Endothelial cell of coronary artery (primary cell): ENCODE data around the gene CNIH4. TPM values are rescaled to one million over a fixed set of nuclear protein-coding genes. Genes with fewer than 3 reads are reported as not detected.

Source experiments
- total RNA-seq: library from RNA; depleted of rRNA; stranded (reverse); fragments of >200 nt; gene quantifications from 2 replicates; pipeline ENCODE4 v1.2.3, GENCODE V29; 2014

The CNIH4 gene
- total RNA-seq: 119 and 122 TPM in 2 replicates

DNA sequence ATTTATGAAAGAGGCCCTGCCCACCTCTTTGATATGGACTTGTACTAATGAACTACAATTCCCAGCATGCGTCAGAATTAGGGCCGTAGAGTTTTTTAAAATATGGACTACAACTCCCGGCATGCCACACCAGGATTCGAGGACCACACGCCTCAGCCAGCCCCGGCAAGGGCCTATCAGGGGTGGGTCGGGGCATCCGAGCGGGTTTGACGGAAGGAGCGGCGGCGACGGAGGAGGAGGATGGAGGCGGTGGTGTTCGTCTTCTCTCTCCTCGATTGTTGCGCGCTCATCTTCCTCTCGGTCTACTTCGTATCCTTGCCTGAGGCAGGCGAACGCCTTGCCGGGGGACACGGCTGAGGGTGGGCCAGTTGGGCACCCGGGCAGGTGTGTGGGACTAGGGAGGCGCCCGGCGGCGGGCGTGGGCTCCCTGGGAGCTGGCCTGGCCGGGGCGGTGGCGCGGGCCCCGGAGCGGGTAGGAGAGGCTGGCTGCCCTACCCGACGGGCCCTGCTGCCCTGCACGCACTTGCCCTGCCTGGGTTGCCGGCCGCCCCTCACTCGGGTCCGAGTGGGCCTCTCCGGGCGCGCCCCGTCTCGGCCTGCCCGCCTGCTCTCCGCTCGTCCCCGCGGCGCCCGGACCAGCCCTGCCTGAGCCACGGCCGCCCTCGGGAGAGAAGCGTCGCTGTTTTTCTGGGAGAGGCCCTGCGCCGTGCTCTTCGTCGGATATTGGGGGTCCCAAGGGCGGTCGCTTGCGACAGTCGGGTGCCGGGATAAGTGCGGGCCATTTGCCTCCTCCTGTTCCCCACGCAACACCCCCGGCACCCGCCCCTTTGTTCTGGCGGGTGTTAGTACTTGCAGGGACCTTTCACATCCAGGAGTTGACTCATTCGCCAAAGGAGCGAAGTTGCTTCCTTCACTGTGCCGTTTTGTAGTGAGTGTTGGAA is at the start of gene CNIH4:
Gene CNIH4, plus strand, starts transcription at position 195 of the 941 bp plus-strand sequence. Its CDS starts 46 bp downstream, at position 241.

DNA sequence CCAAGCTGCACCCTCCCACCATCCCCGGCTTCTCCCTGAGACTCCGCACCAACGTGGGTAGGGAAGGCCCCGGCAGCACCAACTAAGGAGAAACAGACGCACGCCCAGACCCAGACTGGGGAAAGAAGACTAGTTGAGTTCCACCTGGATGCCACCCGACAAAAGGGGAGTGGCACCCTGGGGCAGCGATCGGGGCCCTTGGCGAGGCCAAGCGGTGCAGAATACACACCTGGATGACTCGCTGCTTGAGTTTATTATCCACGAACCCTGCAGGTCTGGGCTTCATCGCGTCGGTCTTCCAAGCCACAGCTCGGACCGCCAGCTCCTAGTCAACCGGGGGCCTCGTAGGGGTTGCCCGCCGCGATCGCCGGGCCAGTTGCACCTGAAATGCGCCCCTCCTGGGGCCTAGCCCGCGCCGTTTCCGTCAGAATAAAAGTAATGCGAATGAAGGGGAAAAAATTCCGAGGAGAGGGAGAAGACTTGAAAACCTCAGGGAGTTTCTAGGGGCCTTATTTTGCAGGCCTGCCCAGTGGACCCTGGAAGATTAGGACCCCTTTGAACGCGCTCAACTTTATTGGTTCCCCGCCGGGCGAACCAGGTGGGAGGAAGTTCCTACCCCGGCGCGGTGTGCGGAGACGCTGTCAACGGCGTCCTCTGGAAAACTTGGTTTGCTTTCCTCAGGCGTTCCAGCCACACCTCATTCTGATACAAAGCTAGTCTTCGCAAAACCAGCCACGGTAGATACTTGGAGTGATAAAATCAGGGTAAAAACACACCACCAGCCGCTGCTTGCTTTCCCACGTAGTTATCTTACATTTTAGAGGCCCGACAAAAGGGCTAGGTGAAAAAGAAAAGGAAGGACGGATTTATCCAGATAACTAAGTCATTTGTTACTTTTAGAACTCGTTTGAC is 26.6 kb upstream of the CNIH4 start, which contains the start of gene NVL:
Gene NVL, minus strand, starts transcription at position 331 of the 912 bp plus-strand sequence. Its CDS starts 45 bp downstream, at position 286.

Other genes starting within 250 kb of the CNIH4 start
- gene FBXO28, start 242.8 kb upstream of the CNIH4 start, total RNA-seq: 33.6 and 34.9 TPM in 2 replicates
- 50.8 and 62.9 TPM in 2 replicates for gene DEGS1, start 173.6 kb upstream of the CNIH4 start, total RNA-seq
- gene NVL, start 26.7 kb upstream of the CNIH4 start, total RNA-seq: 22.9 and 25.3 TPM in 2 replicates
- 53.7 and 81.4 TPM in 2 replicates for gene WDR26, start 77.9 kb downstream of the CNIH4 start, total RNA-seq